A549 (cell line): ENCODE data around the gene FRZB.
"Not testable (repeated sequence)": the region's sequence is repeated elsewhere in the genome, so short reads cannot be mapped to it uniquely, and the experiment has no call there.

Experiments
- RNF2 ChIP-seq: fragments of 200-600 bp; sonication (generic); IDR thresholded peaks from 2 replicates; pipeline ENCODE4 v1.6.1; 2016; ENCODE audit warnings: low read depth, mild to moderate bottlenecking, antibody characterized with exemption, moderate library complexity, borderline replicate concordance
- USF2 ChIP-seq: fragments of 450-650 bp; IDR thresholded peaks from 2 replicates; pipeline ENCODE4 v1.6.1; 2014; ENCODE audit warnings: antibody characterized with exemption
- TF ChIP-seq, protein P1 (sequence below): fragments of >200 bp; sonication (Bioruptor Twin); formaldehyde crosslinking; IDR thresholded peaks from 3 replicates; pipeline ENCODE4 v1.5.1; 2016

DNA sequence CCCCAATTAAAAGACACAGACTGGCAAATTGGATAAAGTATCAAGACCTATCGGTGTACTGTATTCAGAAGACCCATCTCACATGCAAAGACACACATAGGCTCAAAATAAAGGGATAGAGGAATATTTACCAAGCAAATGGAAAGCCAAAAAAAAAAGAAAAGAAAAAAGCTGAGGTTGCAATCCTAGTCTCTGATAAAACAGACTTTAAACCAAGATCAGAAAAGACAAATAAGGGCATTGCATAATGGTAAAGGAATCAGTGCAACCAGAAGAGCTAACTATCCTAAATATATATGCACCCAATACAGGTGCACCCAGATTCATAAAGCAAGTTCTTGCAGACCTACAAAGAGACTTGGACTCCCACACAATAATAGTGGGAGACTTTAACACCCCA is 10.2 kb upstream of the FRZB start:
- not testable (repeated sequence) for TF ChIP-seq RNF2, USF2
- TF ChIP-seq, protein P1, sequence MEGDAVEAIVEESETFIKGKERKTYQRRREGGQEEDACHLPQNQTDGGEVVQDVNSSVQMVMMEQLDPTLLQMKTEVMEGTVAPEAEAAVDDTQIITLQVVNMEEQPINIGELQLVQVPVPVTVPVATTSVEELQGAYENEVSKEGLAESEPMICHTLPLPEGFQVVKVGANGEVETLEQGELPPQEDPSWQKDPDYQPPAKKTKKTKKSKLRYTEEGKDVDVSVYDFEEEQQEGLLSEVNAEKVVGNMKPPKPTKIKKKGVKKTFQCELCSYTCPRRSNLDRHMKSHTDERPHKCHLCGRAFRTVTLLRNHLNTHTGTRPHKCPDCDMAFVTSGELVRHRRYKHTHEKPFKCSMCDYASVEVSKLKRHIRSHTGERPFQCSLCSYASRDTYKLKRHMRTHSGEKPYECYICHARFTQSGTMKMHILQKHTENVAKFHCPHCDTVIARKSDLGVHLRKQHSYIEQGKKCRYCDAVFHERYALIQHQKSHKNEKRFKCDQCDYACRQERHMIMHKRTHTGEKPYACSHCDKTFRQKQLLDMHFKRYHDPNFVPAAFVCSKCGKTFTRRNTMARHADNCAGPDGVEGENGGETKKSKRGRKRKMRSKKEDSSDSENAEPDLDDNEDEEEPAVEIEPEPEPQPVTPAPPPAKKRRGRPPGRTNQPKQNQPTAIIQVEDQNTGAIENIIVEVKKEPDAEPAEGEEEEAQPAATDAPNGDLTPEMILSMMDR: not testable (repeated sequence)
